Gastroesophageal sphincter (tissue), 4 donors: ENCODE data around the gene PTPRN2. TPM values are rescaled to one million over a fixed set of nuclear protein-coding genes. Genes with fewer than 3 reads are reported as not detected.

ENCODE experiments used
- ATAC-seq: fragments of 150-250 bp; one replicate; pipeline ENCODE4 v1.9.1; 2016; ENCODE audit warnings: mild to moderate bottlenecking, moderate library complexity
- H3K27ac ChIP-seq, 4 donors: fragments of 200-600 bp; sonication (generic) in 3 of 4; 1 replicate in 3 of 4; 2 replicates in 1 of 4; pipeline ENCODE4 v1.5.1; 2016 to 2019
- H3K27me3 ChIP-seq: fragments of 200-600 bp; sonication (generic); one replicate; pipeline ENCODE4 v1.5.1; 2019
- H3K36me3 ChIP-seq, 2 donors: fragments of 200-600 bp; sonication (generic); one replicate each; pipeline ENCODE4 v1.5.1; 2019; ENCODE audit warnings: control low read depth in 1 of 2
- H3K4me1 ChIP-seq, 3 donors: fragments of 200-600 bp; sonication (generic); 1 replicate in 2 of 3; 2 replicates in 1 of 3; pipeline ENCODE4 v1.5.1; 2016 to 2019; ENCODE audit warnings: control low read depth in 2 of 3
- H3K4me3 ChIP-seq, 2 donors: fragments of 200-600 bp; sonication (generic); one replicate each; pipeline ENCODE4 v1.5.1; 2019; ENCODE audit warnings: mild to moderate bottlenecking in 1 of 2, moderate library complexity in 1 of 2
- H3K9me3 ChIP-seq, 3 donors: fragments of 200-600 bp; sonication (generic); one replicate each; pipeline ENCODE4 v1.5.1; 2017 to 2019; ENCODE audit warnings: control low read depth in 2 of 3
- EP300 ChIP-seq: sonication (generic); formaldehyde crosslinking; IDR thresholded peaks from one replicate; pipeline ENCODE4 v1.6.1; 2017; ENCODE audit warnings: antibody characterized with exemption, mild to moderate bottlenecking
- POLR2A ChIP-seq, 2 donors: fragments of 450-650 bp; IDR thresholded peaks; one replicate each; pipeline ENCODE4 v1.6.1; 2017; ENCODE audit warnings: antibody characterized with exemption in 2 of 2, mild to moderate bottlenecking in 2 of 2, moderate library complexity in 1 of 2
- POLR2AphosphoS5 ChIP-seq: sonication (generic); formaldehyde crosslinking; IDR thresholded peaks from one replicate; pipeline ENCODE4 v1.6.1; 2017; ENCODE audit warnings: antibody characterized with exemption
- WGBS, 2 donors: methylation state at CpG; one replicate each; pipeline ENCODE4 v1.1.5; 2018; ENCODE audit warnings: low coverage in 1 of 2; 5-methylcytosine and 5-hydroxymethylcytosine counted together
- total RNA-seq, 4 donors: library from RNA; depleted of rRNA; stranded (reverse); fragments of >200 nt; gene quantifications; one replicate each; pipeline ENCODE4 v1.1.0, GENCODE V29; 2016
- TF ChIP-seq, protein P1 (sequence below), 4 experiments: fragments of 200-600 bp in 2 of 4; fragments of 450-650 bp in 2 of 4; sonication (generic) in 1 of 4; IDR thresholded peaks; one replicate each; pipeline ENCODE4 v1.5.1; 2017 to 2019; ENCODE audit warnings: antibody characterized with exemption in 4 of 4, mild to moderate bottlenecking in 2 of 4, moderate library complexity in 2 of 4

PTPRN2 gene
- total RNA-seq, 4 donors from 2014 or later, result 1.7 to 4.7 (median 3.3) TPM

DNA sequence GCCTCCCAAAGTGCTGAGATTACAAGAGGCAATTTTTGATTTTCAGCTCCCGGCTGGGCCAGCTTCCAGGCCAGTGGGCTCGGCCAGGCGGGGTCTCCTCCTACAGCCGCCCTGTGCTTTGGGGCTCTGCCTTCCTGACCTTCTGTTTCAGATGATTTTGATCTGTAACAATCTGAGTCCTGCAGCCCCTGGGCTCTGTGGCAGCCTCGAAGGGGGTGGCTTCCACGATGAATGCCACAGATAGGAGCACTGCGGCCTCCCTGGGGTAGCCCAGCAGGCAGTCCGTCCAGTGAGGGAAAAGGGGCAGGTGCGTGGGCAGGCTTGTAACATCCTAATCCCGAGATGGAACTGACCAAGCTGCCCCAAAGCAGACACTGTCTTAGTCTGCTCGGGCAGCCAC lies 1073.3 kb downstream of the PTPRN2 start:
- H3K4me1 ChIP-seq, result no peaks in the 10 kb centered on the region
- TF ChIP-seq POLR2AphosphoS5, result no peak
- H3K27ac ChIP-seq, result no peak overlapping the region
- H3K27me3 ChIP-seq, result peaks cover 52% of the 10 kb centered on the region
- H3K9me3 ChIP-seq, result peaks cover 0 to 16% (median 0%) of the 10 kb centered on the region in 3 donors
- H3K4me3 ChIP-seq, result no peak overlapping the region
- no peaks in the 10 kb centered on the region for H3K36me3 ChIP-seq
- WGBS, 2 donors, result 56% methylated on average over 5 of the region's 11 CpGs; no CpG with 5 or more reads in 1 of the 2 donors
- no peak for ATAC-seq

DNA sequence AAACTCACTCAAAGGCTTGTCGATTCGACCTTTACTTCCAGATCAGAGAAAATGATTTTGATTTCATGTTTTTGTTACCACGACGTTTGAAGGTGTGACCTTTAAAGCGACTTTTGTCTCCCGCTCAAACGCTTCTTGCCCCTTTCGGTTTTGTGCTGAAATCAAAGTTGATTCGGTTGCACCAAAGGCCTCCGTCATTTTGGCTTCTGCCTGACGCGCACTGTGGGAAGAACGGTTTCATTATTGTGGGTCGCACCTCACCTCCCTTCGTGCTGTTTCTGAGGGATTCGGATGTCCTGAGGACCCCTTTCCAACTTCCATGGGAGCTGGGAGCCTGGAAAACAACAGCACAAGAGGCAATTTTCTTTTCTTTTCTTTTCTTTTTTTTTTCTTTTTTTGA lies 1073.9 kb downstream of the PTPRN2 start:
- Histone ChIP-seq H3K27me3 (peaks cover 53% of the 10 kb centered on the region), H3K36me3 (no peaks in the 10 kb centered on the region), H3K4me1 (no peaks in the 10 kb centered on the region), H3K27ac (no peak overlapping the region), H3K9me3 (peaks cover 0 to 16% (median 0%) of the 10 kb centered on the region in 3 donors), H3K4me3 (no peak overlapping the region)
- no peak for TF ChIP-seq EP300
- TF ChIP-seq, protein P1, sequence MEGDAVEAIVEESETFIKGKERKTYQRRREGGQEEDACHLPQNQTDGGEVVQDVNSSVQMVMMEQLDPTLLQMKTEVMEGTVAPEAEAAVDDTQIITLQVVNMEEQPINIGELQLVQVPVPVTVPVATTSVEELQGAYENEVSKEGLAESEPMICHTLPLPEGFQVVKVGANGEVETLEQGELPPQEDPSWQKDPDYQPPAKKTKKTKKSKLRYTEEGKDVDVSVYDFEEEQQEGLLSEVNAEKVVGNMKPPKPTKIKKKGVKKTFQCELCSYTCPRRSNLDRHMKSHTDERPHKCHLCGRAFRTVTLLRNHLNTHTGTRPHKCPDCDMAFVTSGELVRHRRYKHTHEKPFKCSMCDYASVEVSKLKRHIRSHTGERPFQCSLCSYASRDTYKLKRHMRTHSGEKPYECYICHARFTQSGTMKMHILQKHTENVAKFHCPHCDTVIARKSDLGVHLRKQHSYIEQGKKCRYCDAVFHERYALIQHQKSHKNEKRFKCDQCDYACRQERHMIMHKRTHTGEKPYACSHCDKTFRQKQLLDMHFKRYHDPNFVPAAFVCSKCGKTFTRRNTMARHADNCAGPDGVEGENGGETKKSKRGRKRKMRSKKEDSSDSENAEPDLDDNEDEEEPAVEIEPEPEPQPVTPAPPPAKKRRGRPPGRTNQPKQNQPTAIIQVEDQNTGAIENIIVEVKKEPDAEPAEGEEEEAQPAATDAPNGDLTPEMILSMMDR (IDR thresholded peaks at IDR 0.05), result no peak
- TF ChIP-seq POLR2A (IDR thresholded peaks at IDR 0.05), result no peak
- TF ChIP-seq POLR2AphosphoS5, result no peak
- 73 to 84% methylated on average over 9 to 15 of the region's 16 CpGs for WGBS, 2 donors
- ATAC-seq, result no peak

DNA sequence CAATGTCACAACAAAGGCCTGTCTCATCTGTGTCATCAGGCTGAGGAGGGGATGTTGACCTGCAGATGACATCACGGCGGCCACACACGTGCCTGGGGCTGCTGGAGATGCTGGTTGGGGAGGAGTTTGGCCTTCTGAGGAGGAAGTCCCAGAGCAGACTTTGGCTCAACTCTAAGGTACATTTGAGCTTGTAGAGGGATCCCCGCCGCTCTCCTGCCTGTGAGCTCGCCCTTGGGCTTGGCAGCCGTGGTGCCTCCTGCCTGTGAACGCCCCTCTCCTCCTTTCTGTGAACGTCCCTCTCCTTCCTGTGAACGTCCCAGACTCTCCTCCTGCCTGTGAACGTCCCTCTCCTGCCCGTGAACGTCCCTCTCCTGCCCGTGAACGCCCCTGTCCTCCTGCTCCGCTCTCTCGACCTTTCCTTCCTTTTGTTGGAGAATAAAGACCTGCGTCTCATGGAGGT lies 1074.4 kb downstream of the PTPRN2 start:
- Histone ChIP-seq H3K9me3 (peaks cover 0 to 16% (median 0%) of the 10 kb centered on the region in 3 donors), H3K4me3 (no peak overlapping the region), H3K36me3 (no peaks in the 10 kb centered on the region), H3K4me1 (no peaks in the 10 kb centered on the region), H3K27ac (no peak overlapping the region), H3K27me3 (peaks cover 58% of the 10 kb centered on the region)
- TF ChIP-seq, protein P1 (IDR thresholded peaks at IDR 0.05), result no peak
- TF ChIP-seq POLR2AphosphoS5, result no peak
- no peak for TF ChIP-seq POLR2A (IDR thresholded peaks at IDR 0.05)
- TF ChIP-seq EP300, result no peak
- WGBS, 2 donors, result 55 to 81% methylated on average over 4 to 12 of the region's 18 CpGs
- no peak for ATAC-seq

DNA sequence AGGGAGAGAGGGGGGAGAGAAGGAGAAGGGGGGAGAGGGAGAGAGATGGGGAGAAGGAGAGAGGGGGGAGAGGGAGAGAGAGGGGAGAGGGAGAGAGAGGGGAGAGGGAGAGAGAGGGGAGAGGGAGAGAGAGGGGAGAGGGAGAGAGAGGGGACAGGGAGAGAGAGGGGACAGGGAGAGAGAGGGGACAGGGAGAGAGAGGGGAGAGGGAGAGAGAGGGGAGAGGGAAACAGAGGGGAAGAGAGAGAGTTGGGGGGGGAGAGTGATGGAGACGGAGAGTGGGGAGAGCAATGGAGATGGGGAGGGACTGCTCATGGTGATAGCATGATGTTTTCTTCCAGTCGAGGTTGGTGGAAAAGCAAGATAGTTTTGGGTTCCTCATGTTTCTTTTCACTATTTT lies 1078.4 kb downstream of the PTPRN2 start:
- Histone ChIP-seq H3K27ac (no peak overlapping the region), H3K4me1 (no peaks in the 10 kb centered on the region), H3K36me3 (no peaks in the 10 kb centered on the region), H3K27me3 (peaks cover 40% of the 10 kb centered on the region), H3K9me3 (peaks cover 0 to 33% (median 0%) of the 10 kb centered on the region in 3 donors), H3K4me3 (no peak overlapping the region)
- WGBS, 2 donors, result 54 to 72% methylated on average over 2 of the region's 2 CpGs
- TF ChIP-seq, protein P1 (IDR thresholded peaks at IDR 0.05), result no peak
- TF ChIP-seq POLR2AphosphoS5 (no peak), EP300 (no peak), POLR2A (IDR thresholded peaks at IDR 0.05) (no peak)
- ATAC-seq, result no peak

DNA sequence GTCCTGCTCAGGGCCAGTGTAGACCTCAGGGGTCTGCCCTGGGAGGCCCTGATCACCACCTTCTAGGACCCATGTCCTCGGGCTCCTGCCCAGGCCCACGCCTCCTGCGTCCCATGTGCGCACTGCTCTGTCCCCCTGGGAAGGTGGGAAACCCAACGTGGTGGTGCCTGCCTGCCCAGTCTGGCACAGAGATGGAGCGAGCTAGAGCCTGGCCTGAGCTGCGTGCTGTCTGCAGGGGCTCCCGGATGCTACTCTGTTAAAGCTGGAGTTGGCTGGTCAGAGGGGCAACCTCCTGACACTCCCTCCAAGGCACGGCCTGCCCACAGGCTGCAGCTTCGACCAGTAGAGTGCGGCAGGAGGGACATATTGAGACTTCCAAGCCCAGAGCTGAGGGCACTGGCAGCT lies 1079.1 kb downstream of the PTPRN2 start:
- ATAC-seq, result no peak
- H3K9me3 ChIP-seq, result peaks cover 0 to 30% (median 0%) of the 10 kb centered on the region in 3 donors
- no peaks in the 10 kb centered on the region for H3K36me3 ChIP-seq
- no peaks in the 10 kb centered on the region for H3K4me1 ChIP-seq
- H3K27ac ChIP-seq, result no peak overlapping the region
- WGBS, 2 donors, result no CpG with 5 or more reads among the region's 11 CpGs
- no peak overlapping the region for H3K4me3 ChIP-seq
- TF ChIP-seq, protein P1 (IDR thresholded peaks at IDR 0.05), result no peak
- TF ChIP-seq POLR2A (IDR thresholded peaks at IDR 0.05) (no peak), EP300 (no peak), POLR2AphosphoS5 (no peak)
- peaks cover 32% of the 10 kb centered on the region for H3K27me3 ChIP-seq
